OCI-M2 (cell line): ENCODE measurements around the gene FBLIM1.
A peak's percentile ranks its signal among the peaks of the same experiment; 100 is the strongest.
"Not testable (repeated sequence)": the region's sequence is repeated elsewhere in the genome, so short reads cannot be mapped to it uniquely, and the experiment has no call there.

Experiments used
- DNase-seq: peaks from one replicate; lab custom pipeline; 2025; ENCODE audit not compliant: unreplicated experiment; lab: John Stamatoyannopoulos, UW

Gene FBLIM1

DNA sequence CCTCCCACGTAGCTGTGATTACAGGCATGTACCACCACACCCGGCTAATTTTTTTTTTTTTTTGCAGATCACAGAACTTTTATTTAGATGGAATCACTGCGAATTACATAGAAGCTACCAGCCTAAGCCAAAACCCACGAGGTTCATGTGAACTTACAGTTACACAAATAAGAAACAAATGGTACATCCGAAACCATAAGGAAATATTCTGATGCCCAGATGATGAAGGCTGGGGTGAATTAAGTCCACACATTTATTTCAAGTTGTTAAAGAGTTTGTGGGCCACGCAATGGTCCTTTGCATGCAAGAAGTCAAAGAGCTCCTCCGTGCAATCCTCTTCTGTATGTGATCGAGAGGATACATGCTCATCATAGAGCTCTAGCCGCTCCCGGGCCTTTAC lies 48.5 kb downstream of the FBLIM1 start:
- DNase-seq: no peak

DNA sequence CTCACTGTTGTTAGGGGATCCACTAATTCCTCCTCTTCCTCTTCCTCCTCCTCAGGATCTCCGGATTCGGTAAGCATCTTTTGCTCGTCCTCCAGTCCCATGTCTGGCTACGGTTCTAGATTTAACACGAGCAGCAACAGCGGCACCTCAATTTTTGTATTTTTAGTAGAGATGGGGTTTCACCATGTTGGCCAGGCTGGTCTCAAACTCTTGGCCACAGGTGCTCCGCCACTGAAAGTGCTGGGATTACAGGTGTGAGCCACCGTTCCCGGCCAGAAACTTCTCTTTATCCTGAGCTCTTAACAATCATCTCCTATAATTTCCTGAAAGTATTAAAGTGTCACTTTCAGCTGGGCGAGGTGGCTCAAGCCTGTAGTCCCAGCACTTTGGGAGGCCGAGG lies 49.0 kb downstream of the FBLIM1 start, which contains the start of gene UQCRHL:
Gene UQCRHL, minus strand, starts transcription at position 101 of the 400 bp plus-strand sequence. Its CDS starts 0 bp downstream, at position 101.
- DNase-seq: not testable (repeated sequence)

DNA sequence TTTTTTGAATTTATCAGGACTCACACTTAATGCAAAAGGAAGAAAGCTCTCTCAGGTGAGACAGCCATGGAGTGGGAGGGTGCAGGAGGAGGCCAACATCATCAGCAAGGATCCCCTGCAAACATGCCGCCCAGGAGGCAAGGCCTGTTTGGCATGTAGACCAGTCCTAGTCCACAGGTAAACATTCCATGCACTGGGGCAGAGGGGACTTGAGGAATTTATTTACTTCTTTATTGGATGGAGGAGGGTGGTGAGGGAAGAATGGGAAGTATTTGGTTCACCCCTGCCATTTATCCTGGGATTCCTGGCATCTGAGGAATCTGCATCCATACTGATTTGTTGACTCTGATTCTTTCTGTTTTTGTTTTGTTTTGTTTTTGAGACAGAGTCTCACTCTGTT lies 50.4 kb downstream of the FBLIM1 start:
- DNase-seq: no peak

DNA sequence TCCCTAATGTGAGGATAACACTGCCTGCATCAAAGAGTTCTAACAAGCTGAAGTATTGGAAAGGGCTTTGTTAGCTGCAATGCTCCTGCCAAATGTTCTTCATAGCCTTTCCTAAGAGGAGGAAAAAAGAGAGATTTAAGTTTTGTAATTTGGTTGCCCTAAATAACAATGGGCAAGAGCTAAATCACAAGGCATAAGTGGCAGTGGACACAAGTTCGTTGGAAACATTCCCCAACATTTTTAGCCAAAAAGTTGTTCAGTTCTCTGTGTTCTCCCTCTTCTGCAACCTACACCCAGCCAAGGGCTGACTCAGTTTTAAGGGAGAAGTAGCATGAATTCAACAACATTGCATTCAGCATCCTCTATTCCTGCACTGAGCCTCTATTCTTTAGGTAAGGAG lies 51.5 kb downstream of the FBLIM1 start:
- no peak for DNase-seq

DNA sequence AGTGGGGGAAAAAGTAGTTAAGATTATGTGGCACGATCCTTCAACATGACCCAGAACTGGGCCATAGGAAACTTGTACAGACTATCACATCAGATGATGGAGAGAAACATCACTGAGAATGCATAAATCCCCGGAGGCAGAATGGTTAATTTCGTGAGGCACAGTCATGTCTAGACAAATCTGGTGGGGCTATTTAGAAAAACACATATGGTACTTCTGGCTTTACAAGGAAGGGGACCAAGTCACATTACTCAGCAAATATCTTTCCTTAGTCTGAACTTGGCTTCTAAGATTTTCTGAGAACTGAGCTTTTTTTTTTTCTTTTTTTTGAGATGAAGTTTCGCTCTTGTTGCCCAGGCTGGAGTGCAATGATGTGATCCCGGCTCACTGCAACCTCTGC lies 58.1 kb downstream of the FBLIM1 start:
- DNase-seq: no peak

DNA sequence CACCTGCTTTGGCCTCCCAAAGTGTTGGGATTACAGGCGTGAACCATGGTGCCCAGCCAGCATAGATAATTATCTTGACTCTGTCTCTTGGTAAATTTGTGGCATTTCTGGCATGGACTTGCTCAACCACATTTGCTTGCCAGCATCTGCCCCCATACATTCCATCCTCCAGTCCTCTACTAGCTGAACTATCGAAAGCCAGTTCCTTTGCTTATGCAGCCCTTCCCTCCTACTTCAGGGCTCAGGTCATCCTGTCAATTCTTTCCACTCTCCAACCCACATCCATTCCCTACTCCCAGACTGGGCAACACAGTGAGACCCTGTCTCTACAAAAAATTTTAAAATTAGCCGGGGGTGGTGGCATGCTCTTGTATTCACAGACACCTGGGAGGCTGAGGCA lies 61.9 kb downstream of the FBLIM1 start:
- DNase-seq: no peak

DNA sequence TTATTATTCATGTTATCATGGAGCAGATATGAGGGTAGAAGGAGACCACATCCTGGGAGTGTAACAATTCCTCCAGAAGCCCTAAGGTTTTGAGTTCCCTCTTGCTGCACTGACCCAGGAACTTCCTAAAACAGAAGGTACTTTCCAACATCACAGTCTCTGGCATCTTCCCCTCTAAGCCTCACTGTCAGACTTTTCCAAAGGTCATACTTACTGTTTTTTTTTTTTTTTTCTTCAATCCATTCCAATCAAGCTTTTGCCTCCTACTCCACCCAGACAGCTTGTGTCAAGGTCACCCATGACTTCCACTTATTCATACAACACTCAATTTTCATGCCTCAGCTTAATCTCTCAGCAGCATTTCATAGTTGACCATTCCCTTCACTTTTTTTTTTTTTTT lies 67.2 kb downstream of the FBLIM1 start:
- DNase-seq: no peak

DNA sequence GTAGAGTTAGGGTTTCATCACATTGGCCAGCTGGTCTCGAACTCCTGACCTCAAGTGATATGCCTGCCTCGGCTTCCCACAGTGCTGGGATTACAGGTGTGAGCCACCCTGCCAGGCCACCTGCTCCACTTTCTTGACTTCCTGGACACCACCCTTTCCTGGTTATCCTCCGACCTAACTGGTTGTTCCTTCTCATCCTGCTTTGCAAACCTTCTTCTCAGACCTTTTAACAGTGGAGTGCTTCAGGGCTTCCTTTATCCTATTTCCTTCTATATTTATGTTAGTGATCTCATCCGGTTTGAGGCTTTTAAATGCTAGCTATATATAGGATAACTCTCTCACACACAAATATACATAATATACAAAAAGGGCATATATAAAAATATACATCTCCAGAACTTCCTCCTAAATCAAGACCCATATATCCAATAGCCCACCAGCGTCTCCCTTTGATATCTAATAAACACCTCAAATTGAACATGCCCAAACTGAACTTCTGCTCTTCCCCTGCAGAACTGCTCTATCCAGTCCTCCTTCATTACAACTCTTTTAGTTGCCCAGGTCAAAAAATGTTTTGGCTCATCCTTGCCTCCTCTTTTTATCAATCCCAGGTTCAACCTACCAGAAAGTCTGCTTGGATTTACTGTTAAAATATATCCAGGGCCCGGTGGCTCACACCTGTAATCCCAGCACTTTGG lies 68.4 kb downstream of the FBLIM1 start:
- DNase-seq: no peak

DNA sequence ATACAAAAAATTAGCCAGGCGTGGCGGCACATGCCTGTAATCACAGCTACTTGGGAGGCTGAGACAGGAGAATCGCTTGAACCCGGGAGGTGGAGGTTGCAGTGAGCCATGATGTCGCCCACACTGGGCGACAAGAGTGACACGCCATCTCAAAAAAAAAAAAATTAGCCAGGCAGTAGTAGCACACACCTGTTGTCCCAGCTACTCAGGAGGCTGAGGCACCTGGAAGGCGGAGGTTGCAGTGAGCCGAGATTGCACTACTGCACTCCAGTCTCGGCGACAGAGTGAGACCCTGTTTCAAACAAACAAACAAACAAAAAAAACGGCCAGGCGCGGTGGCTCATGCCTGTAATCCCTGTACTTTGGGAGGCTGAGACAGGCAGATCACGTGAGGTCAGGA lies 69.0 kb downstream of the FBLIM1 start:
- not testable (repeated sequence) for DNase-seq

DNA sequence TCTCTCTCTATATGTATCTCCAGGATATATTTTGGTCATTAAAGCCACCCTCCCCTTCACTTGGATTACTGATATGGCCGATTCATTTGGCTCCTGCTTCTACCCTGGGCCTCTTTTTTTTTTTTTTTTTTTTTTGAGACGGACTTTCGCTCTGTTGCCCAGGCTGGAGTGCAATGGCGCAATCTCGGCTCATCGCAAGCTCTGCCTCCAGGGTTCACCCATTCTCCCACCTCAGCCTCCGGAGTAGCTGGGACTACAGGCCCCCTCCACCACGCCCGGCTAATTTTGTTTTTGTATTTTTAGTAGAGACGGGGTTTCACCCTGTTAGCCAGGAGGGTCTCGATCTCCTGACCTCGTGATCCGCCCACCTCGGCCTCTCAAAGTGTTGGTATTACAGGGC lies 70.3 kb downstream of the FBLIM1 start:
- not testable (repeated sequence) for DNase-seq

DNA sequence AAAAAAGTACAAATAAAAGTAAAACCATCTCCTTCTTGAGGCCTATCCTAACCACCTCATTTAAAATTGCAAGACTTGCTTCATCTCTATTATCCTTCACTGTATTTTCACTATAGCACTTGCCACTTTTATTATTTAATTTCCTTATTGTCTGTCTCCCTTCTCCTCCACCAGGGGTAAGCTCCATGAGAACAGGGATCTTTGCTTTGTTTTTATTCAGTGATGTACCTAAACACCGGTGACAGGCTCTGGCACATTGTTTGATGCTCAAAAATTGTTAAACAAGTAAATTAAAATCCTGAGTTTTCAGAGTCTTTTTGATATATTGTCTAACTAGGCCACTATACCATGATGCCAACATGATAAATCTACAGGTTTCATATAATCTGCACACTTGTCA lies 71.7 kb downstream of the FBLIM1 start:
- DNase-seq: no peak

DNA sequence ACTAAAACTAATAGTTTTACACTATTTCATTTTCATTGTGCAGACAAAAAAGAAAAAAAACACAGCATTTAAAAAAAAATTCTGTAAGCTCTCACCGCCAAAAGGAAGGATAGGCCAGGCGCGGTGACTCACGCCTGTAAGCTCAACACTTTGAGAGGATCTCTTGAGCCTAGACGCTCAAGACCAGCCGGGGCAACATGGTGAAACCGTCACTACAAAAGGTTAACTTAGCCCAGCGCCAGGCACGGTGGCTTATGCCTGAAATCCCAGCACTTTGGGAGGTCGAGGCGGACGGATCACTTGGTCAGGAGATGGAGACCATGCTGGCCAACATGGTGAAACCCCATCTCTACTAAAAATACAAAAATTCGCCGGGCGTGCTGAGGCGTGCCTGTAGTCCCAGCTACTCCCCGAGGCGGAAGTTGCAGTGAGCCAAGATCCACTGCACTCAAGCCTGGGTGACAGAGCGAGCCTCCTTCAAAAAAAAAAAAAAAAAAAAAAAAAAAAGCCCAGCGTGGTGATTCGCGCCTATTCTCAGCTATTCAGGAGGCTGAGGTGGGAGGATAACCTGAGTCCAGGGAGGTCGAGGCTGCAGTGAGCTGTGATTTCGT lies 74.6 kb downstream of the FBLIM1 start:
- DNase-seq: peak; percentile 27

DNA sequence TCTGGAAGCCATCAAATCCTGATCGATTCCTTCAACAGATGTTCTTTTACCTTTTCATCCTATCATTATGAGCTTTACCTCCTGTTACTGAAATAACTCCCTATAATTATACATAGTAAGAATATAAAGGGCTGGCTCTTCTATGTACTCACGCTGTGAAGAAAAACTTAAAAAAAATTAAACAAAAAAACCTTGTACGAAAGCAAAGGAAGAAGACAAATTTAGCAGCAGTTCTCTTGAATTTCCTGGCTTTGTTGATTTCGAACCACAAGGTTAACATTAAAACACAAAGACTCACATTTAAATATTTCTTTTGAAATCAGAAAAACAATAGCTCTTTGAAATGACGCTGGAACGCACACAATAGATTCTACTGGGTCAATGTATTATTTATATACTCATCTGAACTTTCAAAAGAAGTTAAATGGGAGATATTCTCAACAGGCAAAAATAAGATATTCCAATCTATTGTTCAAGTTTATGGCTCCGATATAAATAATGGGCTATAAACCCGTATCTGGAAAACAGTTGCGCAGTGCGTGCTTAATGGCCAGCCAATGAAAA lies 75.3 kb downstream of the FBLIM1 start:
- no peak for DNase-seq

DNA sequence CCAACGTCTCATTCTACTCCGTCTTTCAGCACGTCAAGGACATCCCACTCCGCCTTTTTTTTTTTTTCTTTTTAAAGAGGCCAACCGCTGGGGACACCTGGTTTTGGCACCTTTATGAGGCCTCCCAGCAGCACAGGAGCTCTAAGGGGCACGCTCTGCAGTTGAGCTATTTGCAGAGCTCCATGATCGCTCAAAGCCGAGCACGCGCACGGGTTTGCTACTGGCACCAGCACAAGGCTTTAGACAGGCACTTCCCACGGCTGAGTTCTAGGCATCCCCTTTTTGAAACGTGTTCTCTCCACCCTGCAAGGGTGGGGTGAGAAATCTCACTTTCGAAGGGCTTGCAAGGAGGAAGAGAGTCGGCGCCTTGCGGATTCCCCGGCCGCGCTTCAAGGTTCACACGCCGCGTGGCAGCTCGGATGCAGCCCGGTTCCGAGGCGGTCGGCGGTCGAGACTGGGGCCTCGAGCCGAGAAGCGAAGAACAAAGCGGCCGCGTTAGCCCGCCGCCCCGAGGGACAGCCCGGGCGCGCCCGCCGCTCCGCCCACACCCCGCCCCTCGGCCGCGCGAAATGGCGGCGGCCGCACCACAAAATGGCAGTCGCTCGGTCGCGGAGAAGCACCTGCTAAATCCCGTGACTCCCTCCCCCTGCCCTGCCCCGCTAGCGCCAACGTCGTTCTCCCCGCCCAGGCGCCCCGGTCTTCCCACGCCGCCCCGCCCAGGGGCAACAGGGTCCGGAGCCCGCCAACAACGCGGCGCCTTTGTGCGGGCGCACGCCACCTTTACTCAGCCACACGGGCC lies 76.0 kb downstream of the FBLIM1 start:
- DNase-seq: peak; percentile 21

DNA sequence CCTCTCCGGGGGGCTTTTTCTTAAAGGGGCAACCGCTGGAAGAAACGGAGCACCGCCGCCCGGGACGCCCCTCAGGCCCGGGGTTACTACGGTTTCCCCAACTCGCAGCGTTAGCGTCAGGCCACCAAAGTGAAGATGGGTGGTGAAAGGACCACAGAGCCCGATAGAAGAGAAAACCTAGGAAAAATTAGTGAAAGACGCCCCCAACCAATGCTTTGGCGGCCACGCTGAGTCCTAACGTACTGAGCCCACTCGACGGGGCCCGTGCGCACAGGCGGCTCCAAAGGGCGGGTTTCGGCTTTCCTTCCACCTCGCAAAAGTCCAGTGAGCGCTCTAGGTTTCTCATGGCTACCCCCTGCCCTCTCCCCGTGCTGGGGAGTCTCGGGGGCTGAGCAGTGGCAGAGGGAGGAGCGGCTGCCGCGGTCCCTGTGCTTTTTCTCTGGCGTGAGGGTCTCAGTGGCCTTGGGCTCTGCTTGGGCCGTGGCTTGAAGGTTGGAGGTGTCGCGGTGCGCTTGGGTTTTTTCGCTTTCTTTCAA lies 76.7 kb downstream of the FBLIM1 start:
- DNase-seq: peak; percentile 78

DNA sequence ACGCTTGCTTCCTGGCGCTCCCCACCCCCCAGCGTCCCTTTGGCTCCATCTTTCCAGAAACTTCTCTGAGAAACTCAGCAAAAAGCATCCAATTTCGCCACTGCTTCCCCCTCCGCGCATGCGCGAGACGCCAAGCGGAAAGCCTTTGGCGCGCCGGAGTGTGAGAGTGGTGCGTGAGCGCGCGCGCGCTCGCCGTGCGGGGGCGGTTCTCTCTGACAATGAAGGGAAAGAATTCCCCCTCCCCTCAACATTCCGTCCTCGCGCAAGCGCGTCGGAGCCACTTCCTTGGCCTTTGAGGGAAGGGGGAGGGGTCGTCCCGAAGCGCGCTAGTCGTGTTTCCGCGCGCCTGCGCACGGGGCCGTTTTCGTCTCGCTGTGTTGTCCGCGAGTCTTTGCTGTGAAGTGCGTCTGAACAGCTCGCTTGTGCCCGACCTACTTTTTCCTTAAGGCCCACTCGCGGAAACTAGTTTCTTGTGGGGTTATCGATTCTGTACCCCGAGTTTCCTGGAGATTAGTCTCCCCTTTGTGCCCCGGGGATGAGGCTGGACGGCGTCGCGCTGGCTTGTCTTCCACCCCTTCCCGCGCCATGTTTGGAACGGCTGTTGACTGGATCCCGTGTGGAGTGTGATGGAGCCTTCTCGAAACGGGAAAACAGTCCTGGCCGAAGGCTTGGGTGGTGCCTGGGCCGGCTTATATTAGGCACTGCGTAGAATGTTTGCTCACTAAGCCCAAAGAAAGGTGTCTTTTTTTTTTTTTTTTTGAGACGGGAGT lies 77.3 kb downstream of the FBLIM1 start:
- DNase-seq: peak; percentile 89
